HepG2 (cell line): ENCODE measurements around the gene CENPB. TPM values are rescaled to one million over a fixed set of nuclear protein-coding genes. Genes with fewer than 3 reads are reported as not detected.

Experiments used
- ERF ChIP-seq: IDR thresholded peaks from 2 replicates; pipeline ENCODE4 v1.6.1; 2018; ENCODE audit warnings: missing biosample characterization, missing genetic modification reagents
- FOXK1 ChIP-seq: sonication (generic); formaldehyde crosslinking; IDR thresholded peaks from 2 replicates; pipeline ENCODE4 v1.4.0; 2020; ENCODE audit warnings: low read depth, missing genetic modification reagents, borderline replicate concordance
- FOXO4 ChIP-seq: sonication (generic); formaldehyde crosslinking; conservative IDR thresholded peaks from 2 replicates; pipeline ENCODE4 v1.8.1; 2023; ENCODE audit warnings: missing genetic modification reagents
- GABPB1 ChIP-seq: IDR thresholded peaks from 2 replicates; pipeline ENCODE4 v1.6.1; 2016; ENCODE audit warnings: mild to moderate bottlenecking, missing genetic modification reagents, moderate library complexity, missing compliant biosample characterization
- HMG20B ChIP-seq: conservative IDR thresholded peaks from 2 replicates; pipeline ENCODE4 v1.6.1; 2016; ENCODE audit warnings: missing genetic modification reagents, missing compliant biosample characterization
- KDM4B ChIP-seq: sonication (generic); formaldehyde crosslinking; IDR thresholded peaks from 2 replicates; pipeline ENCODE4 v1.4.0; 2020; ENCODE audit warnings: missing genetic modification reagents
- KLF11 ChIP-seq: IDR thresholded peaks from 2 replicates; pipeline ENCODE4 v1.6.1; 2016; ENCODE audit warnings: missing compliant biosample characterization
- KMT2B ChIP-seq: IDR thresholded peaks from 2 replicates; pipeline ENCODE4 v1.6.1; 2016; ENCODE audit warnings: missing genetic modification reagents, missing compliant biosample characterization
- NCOA1 ChIP-seq: sonication (generic); formaldehyde crosslinking; IDR thresholded peaks from 2 replicates; pipeline ENCODE4 v1.9.0; 2021; ENCODE audit warnings: missing genetic modification reagents
- NONO ChIP-seq, 2 experiments: fragments of 450-650 bp in 1 of 2; sonication (generic) in 1 of 2; formaldehyde crosslinking in 1 of 2; IDR thresholded peaks in 1 of 2; conservative IDR thresholded peaks in 1 of 2; 2 replicates each; pipeline versions ENCODE4 v1.6.1 to v1.8.0; 2017 to 2022; ENCODE audit warnings: mild to moderate bottlenecking in 1 of 2, missing genetic modification reagents in 1 of 2, moderate library complexity in 1 of 2
- REXO4 ChIP-seq: sonication (generic); formaldehyde crosslinking; IDR thresholded peaks from 2 replicates; pipeline ENCODE4 v1.8.0; 2022; ENCODE audit warnings: missing genetic modification reagents, mild to moderate bottlenecking, borderline replicate concordance
- RFXANK ChIP-seq: IDR thresholded peaks from 2 replicates; pipeline ENCODE4 v1.6.1; 2016
- RNF2 ChIP-seq: fragments of 450-650 bp; conservative IDR thresholded peaks from 2 replicates; pipeline ENCODE4 v1.6.1; 2016; ENCODE audit warnings: low read depth
- SATB2 ChIP-seq: sonication (generic); formaldehyde crosslinking; IDR thresholded peaks from 2 replicates; pipeline ENCODE4 v1.5.0; 2020; ENCODE audit warnings: missing genetic modification reagents
- SMAD3 ChIP-seq: sonication (generic); formaldehyde crosslinking; IDR thresholded peaks from 2 replicates; pipeline ENCODE4 v1.4.0; 2020; ENCODE audit warnings: missing genetic modification reagents
- SNRNP70 ChIP-seq: fragments of 200-400 bp; formaldehyde crosslinking; IDR thresholded peaks from 2 replicates; pipeline ENCODE4 v1.6.1; 2017; ENCODE audit warnings: mild to moderate bottlenecking, low read depth, low read length, moderate library complexity
- SRY ChIP-seq: sonication (generic); formaldehyde crosslinking; IDR thresholded peaks from 2 replicates; pipeline ENCODE4 v1.8.0; 2022; ENCODE audit warnings: mild to moderate bottlenecking, missing genetic modification reagents
- WIZ ChIP-seq: sonication (generic); formaldehyde crosslinking; IDR thresholded peaks from 2 replicates; pipeline ENCODE4 v1.5.1; 2020; ENCODE audit warnings: mild to moderate bottlenecking, missing genetic modification reagents
- ZFP1 ChIP-seq: IDR thresholded peaks from 2 replicates; pipeline ENCODE4 v1.6.1; 2016
- ZMYM2 ChIP-seq: sonication (generic); formaldehyde crosslinking; IDR thresholded peaks from 2 replicates; pipeline ENCODE4 v1.8.0; 2022; ENCODE audit warnings: mild to moderate bottlenecking, missing genetic modification reagents
- ZNF329 ChIP-seq: sonication (generic); formaldehyde crosslinking; IDR thresholded peaks from 2 replicates; pipeline ENCODE4 v1.9.0; 2021; ENCODE audit warnings: low read depth, mild to moderate bottlenecking, missing genetic modification reagents
- ZNF33B ChIP-seq: sonication (generic); formaldehyde crosslinking; IDR thresholded peaks from 2 replicates; pipeline ENCODE4 v1.5.1; 2020; ENCODE audit warnings: mild to moderate bottlenecking, missing genetic modification reagents
- ZNF34 ChIP-seq: sonication (generic); formaldehyde crosslinking; IDR thresholded peaks from 2 replicates; pipeline ENCODE4 v1.4.0; 2020; ENCODE audit warnings: mild to moderate bottlenecking, missing genetic modification reagents, borderline replicate concordance
- ZNF570 ChIP-seq: sonication (generic); formaldehyde crosslinking; IDR thresholded peaks from 2 replicates; pipeline ENCODE4 v1.4.0; 2020; ENCODE audit warnings: mild to moderate bottlenecking, missing genetic modification reagents, borderline replicate concordance
- ZNF768 ChIP-seq: sonication (generic); formaldehyde crosslinking; IDR thresholded peaks from 2 replicates; pipeline ENCODE4 v1.4.0; 2020; ENCODE audit warnings: missing genetic modification reagents
- ZNF776 ChIP-seq: sonication (generic); formaldehyde crosslinking; IDR thresholded peaks from 2 replicates; pipeline ENCODE4 v1.4.0; 2020; ENCODE audit warnings: mild to moderate bottlenecking, missing genetic modification reagents
- ZNF891 ChIP-seq: sonication (generic); formaldehyde crosslinking; IDR thresholded peaks from 2 replicates; pipeline ENCODE4 v1.5.0; 2020; ENCODE audit warnings: mild to moderate bottlenecking, missing genetic modification reagents
- ZSCAN9 ChIP-seq: IDR thresholded peaks from 2 replicates; pipeline ENCODE4 v1.6.1; 2016; ENCODE audit warnings: borderline replicate concordance
- polyA plus RNA-seq, 8 experiments: library from polyadenylated mRNA; depleted of rRNA in 3 of 8; stranded (reverse) in 7 of 8; unstranded in 1 of 8; fragments of >200 nt; fragmentation: Illumina TruSeq in 4 of 8; extraction: Trizol in 4 of 8; gene quantifications; 2 replicates each; pipeline versions ENCODE4 v1.2.1 to v1.2.3, GENCODE V29; 2011 to 2016; ENCODE audit warnings: low read depth in 4 of 8, missing spikeins in 1 of 8, mixed read lengths in 1 of 8; ENCODE audit not compliant: insufficient read depth in 1 of 8
- total RNA-seq, 5 experiments: library from RNA; depleted of rRNA; stranded (reverse); fragments of >200 nt; fragmentation: Illumina TruSeq; extraction: Trizol; gene quantifications; 2 replicates each; pipeline ENCODE4 v1.2.3, GENCODE V29; 2016; ENCODE audit warnings: low read depth in 1 of 5
- TF ChIP-seq, protein P1 (sequence below): sonication (generic); IDR thresholded peaks from 2 replicates; pipeline ENCODE4 v1.6.1; 2016; ENCODE audit warnings: low read depth, borderline replicate concordance
- TF ChIP-seq, protein P2 (sequence below): sonication (generic); formaldehyde crosslinking; IDR thresholded peaks from 2 replicates; pipeline ENCODE4 v1.8.1; 2022; ENCODE audit warnings: low read depth, mild to moderate bottlenecking, missing genetic modification reagents

The CENPB gene
- total and polyA plus RNA-seq, 2 of the 13 experiments (the other 11 are each of a cell fraction or from before 2014, with no cell fraction given), result 10.4 to 54.5 TPM

- no peak for TF ChIP-seq FOXK1
- no peak for TF ChIP-seq KMT2B (CRISPR knock-in tag)
- no peak for TF ChIP-seq ZNF776 (CRISPR knock-in tag)
- TF ChIP-seq ZNF329, result no peak
- no peak for TF ChIP-seq WIZ
- no peak for TF ChIP-seq ZFP1 (CRISPR knock-in tag)
- 0 out of 2 replicates have a peak, but pooled peaks have one; percentile 22 for TF ChIP-seq NCOA1
- TF ChIP-seq RNF2, result no peak
- TF ChIP-seq, protein P1, sequence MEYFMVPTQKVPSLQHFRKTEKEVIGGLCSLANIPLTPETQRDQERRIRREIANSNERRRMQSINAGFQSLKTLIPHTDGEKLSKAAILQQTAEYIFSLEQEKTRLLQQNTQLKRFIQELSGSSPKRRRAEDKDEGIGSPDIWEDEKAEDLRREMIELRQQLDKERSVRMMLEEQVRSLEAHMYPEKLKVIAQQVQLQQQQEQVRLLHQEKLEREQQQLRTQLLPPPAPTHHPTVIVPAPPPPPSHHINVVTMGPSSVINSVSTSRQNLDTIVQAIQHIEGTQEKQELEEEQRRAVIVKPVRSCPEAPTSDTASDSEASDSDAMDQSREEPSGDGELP, result no peak
- TF ChIP-seq ZNF891 (CRISPR knock-in tag), result 0 out of 2 replicates have a peak, but pooled peaks have one; percentile 15
- TF ChIP-seq ZNF34 (CRISPR knock-in tag), result no peak
- no peak for TF ChIP-seq SMAD3 (CRISPR knock-in tag)
- no peak for TF ChIP-seq REXO4 (CRISPR knock-in tag)
- TF ChIP-seq, protein P2, sequence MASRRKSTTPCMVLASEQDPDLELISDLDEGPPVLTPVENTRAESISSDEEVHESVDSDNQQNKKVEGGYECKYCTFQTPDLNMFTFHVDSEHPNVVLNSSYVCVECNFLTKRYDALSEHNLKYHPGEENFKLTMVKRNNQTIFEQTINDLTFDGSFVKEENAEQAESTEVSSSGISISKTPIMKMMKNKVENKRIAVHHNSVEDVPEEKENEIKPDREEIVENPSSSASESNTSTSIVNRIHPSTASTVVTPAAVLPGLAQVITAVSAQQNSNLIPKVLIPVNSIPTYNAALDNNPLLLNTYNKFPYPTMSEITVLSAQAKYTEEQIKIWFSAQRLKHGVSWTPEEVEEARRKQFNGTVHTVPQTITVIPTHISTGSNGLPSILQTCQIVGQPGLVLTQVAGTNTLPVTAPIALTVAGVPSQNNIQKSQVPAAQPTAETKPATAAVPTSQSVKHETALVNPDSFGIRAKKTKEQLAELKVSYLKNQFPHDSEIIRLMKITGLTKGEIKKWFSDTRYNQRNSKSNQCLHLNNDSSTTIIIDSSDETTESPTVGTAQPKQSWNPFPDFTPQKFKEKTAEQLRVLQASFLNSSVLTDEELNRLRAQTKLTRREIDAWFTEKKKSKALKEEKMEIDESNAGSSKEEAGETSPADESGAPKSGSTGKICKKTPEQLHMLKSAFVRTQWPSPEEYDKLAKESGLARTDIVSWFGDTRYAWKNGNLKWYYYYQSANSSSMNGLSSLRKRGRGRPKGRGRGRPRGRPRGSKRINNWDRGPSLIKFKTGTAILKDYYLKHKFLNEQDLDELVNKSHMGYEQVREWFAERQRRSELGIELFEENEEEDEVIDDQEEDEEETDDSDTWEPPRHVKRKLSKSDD, result no peak
- no peak for TF ChIP-seq SNRNP70
- TF ChIP-seq HMG20B (CRISPR knock-in tag), result no peak
- TF ChIP-seq ERF (CRISPR knock-in tag), result no peak
- TF ChIP-seq NONO (IDR thresholded peaks at IDR 0.05), result no peak
- TF ChIP-seq NONO (CRISPR knock-in tag; conservative IDR thresholded peaks at IDR 0.05), result no peak
- TF ChIP-seq GABPB1, result no peak
- no peak for TF ChIP-seq ZNF33B (CRISPR knock-in tag)
- 0 out of 2 replicates have a peak, but pooled peaks have one; percentile 50 for TF ChIP-seq SRY (CRISPR knock-in tag)
- TF ChIP-seq KDM4B, result no peak
- TF ChIP-seq ZNF768 (CRISPR knock-in tag), result 0 out of 2 replicates have a peak, but pooled peaks have one; percentile 25
- TF ChIP-seq KLF11 (CRISPR knock-in tag), result no peak
- no peak for TF ChIP-seq ZSCAN9 (CRISPR knock-in tag)
- TF ChIP-seq ZNF570 (CRISPR knock-in tag), result no peak
- TF ChIP-seq SATB2 (CRISPR knock-in tag), result no peak
- no peak for TF ChIP-seq RFXANK (CRISPR knock-in tag)
- TF ChIP-seq ZMYM2, result no peak
- 0 out of 2 replicates have a peak, but pooled peaks have one; percentile 25 for TF ChIP-seq FOXO4 (CRISPR knock-in tag)
Observed at GRCh38 chr20:3748073-3748472, 38.5 kb downstream of the CENPB start (continued).
